ENCODE measurements around the gene SVEP1. TPM values are rescaled to one million over a fixed set of nuclear protein-coding genes. Genes with fewer than 3 reads are reported as not detected.

The SVEP1 gene
- total and polyA plus RNA-seq, 7 donors: 0.78 to 16.3 (median 5.5) TPM

DNA sequence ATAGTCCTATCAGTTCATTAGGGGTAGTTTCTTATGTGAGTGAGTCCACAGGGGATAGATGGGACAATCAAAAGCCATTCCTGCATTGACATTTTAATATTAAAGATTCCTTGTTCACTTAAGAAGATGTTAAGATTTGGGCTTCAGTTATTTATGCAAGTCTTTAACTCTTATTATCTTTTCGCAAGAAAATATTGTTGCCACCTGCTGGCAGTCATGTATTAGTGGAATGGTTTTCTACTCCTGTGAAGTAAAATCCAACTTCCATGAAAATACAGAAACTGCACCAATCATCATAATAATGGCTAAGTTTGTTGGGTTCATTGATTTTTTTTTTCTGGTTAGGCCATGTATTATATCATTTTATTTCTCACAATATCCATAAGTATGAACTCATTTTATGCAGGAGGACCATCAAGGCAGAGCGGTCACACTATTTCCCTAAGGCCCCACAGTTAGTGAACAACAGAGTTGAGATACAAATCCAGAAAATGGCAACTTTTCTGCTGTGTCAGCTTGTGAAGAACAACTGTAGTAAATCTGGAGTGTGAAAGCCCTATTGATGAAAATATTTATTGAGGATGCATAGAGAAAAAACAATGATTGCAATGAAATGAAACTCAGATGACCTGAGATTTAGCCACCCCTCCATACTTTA is 153.4 kb downstream of the SVEP1 start:
- Histone ChIP-seq H3K36me3 (ENCODE audit: insufficient read depth in 1 of 2, low read depth in 1 of 2) (no peaks in the 10 kb centered on the region), H3K27ac (no peak overlapping the region), H3K27me3 (ENCODE audit: insufficient read depth in 3 of 3, low read length in 2 of 3) (no peaks in the 10 kb centered on the region), H3K4me1 (no peaks in the 10 kb centered on the region), H3K4me3 (no peak overlapping the region), H3K9me3 (no peaks in the 10 kb centered on the region)
- no peak for TF ChIP-seq CTCF (IDR thresholded peaks at IDR 0.05)
- ATAC-seq (no peak), DNase-seq (no peak)
- 73 to 92% (median 79%) methylated on average over 2 of the region's 2 CpGs for WGBS, 3 donors
- intact Hi-C loops (cut with DNase I): no loop called here

DNA sequence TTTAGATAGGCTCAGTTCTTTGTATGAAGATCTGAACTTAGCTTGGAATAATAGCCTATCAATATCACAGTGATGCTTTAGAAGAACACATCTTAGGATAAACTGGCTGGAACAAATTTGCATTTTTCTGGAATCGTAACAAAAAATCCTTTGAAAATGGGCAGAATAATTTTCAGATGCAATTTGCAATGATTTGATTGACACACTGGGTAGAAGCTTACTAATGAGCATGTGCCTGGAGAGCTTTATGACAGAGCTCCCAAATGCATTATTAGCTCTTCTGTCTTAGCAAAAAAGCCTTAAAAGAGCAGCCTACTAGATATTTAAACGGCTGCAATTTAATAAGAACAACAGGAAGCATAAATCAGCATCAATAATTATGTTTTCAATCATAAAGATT is 165.1 kb downstream of the SVEP1 start:
- Histone ChIP-seq H3K9me3 (no peaks in the 10 kb centered on the region), H3K27ac (no peak overlapping the region), H3K4me1 (no peaks in the 10 kb centered on the region), H3K4me3 (no peak overlapping the region), H3K36me3 (ENCODE audit: insufficient read depth in 1 of 2, low read depth in 1 of 2) (no peaks in the 10 kb centered on the region), H3K27me3 (ENCODE audit: insufficient read depth in 3 of 3, low read length in 2 of 3) (no peaks in the 10 kb centered on the region)
- intact Hi-C loops (cut with DNase I): no loop called here
- no peak for ATAC-seq
- TF ChIP-seq CTCF (IDR thresholded peaks at IDR 0.05): no peak
- no peak for DNase-seq
- WGBS, 3 donors: 65 to 76% (median 65%) methylated on average over 2 of the region's 2 CpGs

DNA sequence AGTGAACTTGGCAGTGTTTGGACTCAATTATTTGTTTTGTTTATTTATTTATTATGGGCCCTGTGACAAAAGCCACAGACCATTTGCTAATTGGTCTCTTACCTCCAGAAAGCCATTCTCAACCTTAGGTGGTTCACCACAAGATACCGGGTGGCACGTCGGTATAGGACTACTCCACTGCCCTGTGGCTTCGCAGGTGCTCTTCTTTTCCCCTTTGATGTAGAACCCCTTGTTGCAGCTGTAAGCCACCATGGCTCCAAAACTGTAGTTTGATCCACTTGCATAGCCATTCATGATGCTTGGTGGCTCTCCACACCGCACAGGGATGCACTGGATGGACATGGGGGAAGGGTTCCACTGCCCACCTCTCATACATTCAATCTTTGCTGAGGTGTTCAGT is 168.6 kb downstream of the SVEP1 start:
- no peak overlapping the region for H3K4me3 ChIP-seq
- 94 to 97% (median 95%) methylated on average over 5 of the region's 5 CpGs for WGBS, 3 donors
- no peak for TF ChIP-seq CTCF (IDR thresholded peaks at IDR 0.05)
- H3K27ac ChIP-seq: no peak overlapping the region
- ATAC-seq: no peak
- H3K9me3 ChIP-seq: no peaks in the 10 kb centered on the region
- DNase-seq: no peak
- H3K36me3 ChIP-seq (ENCODE audit: insufficient read depth in 1 of 2, low read depth in 1 of 2): no peaks in the 10 kb centered on the region
- intact Hi-C loops (cut with DNase I): no loop called here
- no peaks in the 10 kb centered on the region for H3K4me1 ChIP-seq
- H3K27me3 ChIP-seq (ENCODE audit: insufficient read depth in 3 of 3, low read length in 2 of 3): no peaks in the 10 kb centered on the region

GRCh38 chr9:110408598-110408997 is 170.9 kb downstream of the SVEP1 start:
- DNase-seq: no peak
- Histone ChIP-seq H3K27me3 (ENCODE audit: insufficient read depth in 3 of 3, low read length in 2 of 3) (no peaks in the 10 kb centered on the region), H3K4me1 (no peaks in the 10 kb centered on the region), H3K27ac (no peak overlapping the region), H3K4me3 (no peak overlapping the region), H3K36me3 (ENCODE audit: insufficient read depth in 1 of 2, low read depth in 1 of 2) (no peaks in the 10 kb centered on the region), H3K9me3 (no peaks in the 10 kb centered on the region)
- ATAC-seq: no peak
- 69 to 79% (median 78%) methylated on average over 7 of the region's 7 CpGs for WGBS, 3 donors
- intact Hi-C loops (cut with DNase I): no loop called here
- TF ChIP-seq CTCF (IDR thresholded peaks at IDR 0.05): no peak

- DNase-seq (no peak), ATAC-seq (no peak)
- TF ChIP-seq CTCF (IDR thresholded peaks at IDR 0.05): no peak
- H3K27ac ChIP-seq: no peak overlapping the region
- H3K4me1 ChIP-seq: no peaks in the 10 kb centered on the region
- 77 to 79% (median 77%) methylated on average over 9 of the region's 9 CpGs for WGBS, 3 donors
- H3K4me3 ChIP-seq: no peak overlapping the region
- intact Hi-C loops (cut with DNase I): no loop called here
- H3K36me3 ChIP-seq (ENCODE audit: insufficient read depth in 1 of 2, low read depth in 1 of 2): no peaks in the 10 kb centered on the region
- H3K27me3 ChIP-seq (ENCODE audit: insufficient read depth in 3 of 3, low read length in 2 of 3): no peaks in the 10 kb centered on the region
- no peaks in the 10 kb centered on the region for H3K9me3 ChIP-seq
Observed at GRCh38 chr9:110405858-110406443, 173.6 kb downstream of the SVEP1 start.
